SK-N-MC (cell line): ENCODE results near the gene FCN2.

ENCODE experiments used
- EZH2 ChIP-seq: fragments of 200-600 bp; sonication (generic); IDR thresholded peaks from one replicate; pipeline ENCODE4 v1.6.1; 2017; ENCODE audit warnings: antibody characterized with exemption
- POLR2AphosphoS5 ChIP-seq: IDR thresholded peaks from 2 replicates; pipeline ENCODE4 v1.6.1; 2012; ENCODE audit warnings: mild to moderate bottlenecking, low read depth, low read length, borderline replicate concordance

DNA sequence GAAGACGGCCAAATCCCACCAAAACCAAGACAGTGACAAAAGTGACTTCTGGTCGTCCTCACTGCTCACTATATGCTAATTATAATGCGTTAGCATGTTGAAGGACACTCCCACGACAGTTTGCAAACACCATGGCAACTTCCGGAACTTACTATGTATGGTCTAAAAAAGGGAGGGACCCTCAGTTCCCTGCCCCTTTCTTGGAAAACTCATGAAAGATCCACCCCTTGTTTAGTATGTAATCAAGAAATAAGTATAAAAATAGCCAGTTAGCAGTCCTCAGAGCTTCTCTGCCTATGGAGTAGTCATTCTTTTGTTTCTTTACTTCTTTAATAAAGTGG is 9.5 kb downstream of the FCN2 start:
- TF ChIP-seq EZH2 (no peak), POLR2AphosphoS5 (no peak)
